HG03103 (cell line): Measurements from ENCODE around the gene OR2A14.
"Not testable (repeated sequence)": the region's sequence is repeated elsewhere in the genome, so short reads cannot be mapped to it uniquely, and the experiment has no call there.

Experiments
- ATAC-seq: cut with Tn5 transposase; IDR thresholded peaks from one replicate; pipeline ENCODE4 v1.9.1; 2021; ENCODE audit warnings: low read depth; ENCODE audit not compliant: unreplicated experiment

OR2A14 gene

DNA sequence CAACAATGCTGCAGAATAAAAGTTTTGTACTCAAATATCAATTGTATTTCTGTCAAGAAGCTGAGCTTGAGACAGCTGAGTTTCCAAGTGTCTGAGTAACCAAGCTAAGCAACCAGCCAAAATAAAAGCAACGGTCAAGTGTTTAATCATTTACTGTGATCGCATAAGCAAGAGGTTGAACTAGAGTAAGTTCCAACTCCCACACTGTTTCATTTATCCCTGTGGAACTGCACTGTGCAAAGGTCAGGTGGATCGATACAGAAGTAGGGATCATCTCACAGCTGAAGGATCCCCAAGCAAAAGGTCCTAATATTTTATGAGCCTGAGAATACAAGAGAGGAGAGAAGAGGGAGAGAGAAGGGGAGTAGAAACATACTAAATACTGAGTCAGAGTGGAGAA lies 21.4 kb downstream of the OR2A14 start:
- ATAC-seq, result no peak

GRCh38 chr7:144148224-144148827 lies 25.4 kb downstream of the OR2A14 start:
- ATAC-seq, result no peak

GRCh38 chr7:144158861-144159260 lies 35.9 kb downstream of the OR2A14 start:
- no peak for ATAC-seq

GRCh38 chr7:144164784-144165183 lies 41.8 kb downstream of the OR2A14 start:
- ATAC-seq, result no peak

DNA sequence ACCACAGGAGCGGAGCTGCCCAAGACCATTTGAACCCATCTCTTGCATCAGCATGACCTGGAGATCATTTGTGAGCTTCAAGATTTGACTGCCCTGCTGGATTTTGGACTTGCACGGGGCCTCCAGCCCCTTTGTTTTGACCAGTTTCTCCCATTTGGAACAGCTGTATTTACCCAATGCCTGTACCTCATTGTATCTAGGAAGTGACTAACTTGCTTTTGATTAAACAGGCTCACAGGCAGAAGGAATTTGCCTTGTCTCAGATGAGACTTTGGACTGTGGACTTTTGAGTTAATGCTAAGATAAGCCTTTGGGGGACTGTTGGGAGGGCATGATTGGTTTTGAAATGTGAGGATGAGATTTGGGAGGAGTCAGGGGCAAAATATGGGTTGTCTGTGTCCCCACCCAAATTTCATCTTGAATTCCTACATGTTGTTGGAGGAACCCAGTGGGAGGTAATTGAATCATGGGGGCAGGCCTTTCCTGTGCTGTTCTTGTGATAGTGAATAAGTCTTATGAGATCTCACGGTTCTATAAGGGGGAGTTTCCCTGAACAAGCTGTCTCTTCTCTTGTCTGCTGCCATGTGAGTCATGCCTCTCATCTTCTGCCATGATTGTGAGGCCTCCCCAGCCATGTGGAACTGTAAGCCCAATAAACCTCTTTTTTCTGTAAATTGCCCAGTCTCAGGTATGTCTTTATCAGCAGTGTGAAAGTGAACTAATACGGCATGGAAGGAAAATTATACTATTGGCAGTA lies 48.8 kb downstream of the OR2A14 start:
- not testable (repeated sequence) for ATAC-seq

DNA sequence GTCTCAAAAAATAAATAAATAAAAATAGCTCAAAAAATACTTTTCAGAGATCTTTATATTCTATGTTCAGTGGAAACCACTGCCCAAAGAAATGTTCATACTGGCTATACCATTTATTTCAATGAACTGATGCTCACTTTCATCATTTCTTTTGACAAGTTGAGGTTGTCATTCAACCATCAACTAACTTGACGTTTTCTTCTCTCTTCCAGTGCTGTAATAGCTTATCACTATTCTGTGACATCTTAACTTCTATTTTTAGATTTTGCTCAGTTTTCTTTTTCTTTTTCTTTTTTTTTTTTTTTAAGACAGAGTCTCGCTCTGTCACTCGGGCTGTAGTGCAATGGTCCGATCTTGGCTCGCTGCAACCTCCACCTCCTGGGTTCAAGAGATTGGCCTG lies 51.6 kb downstream of the OR2A14 start:
- no peak for ATAC-seq

GRCh38 chr7:144178380-144179164 lies 55.6 kb downstream of the OR2A14 start:
- ATAC-seq, result peak; percentile 91

DNA sequence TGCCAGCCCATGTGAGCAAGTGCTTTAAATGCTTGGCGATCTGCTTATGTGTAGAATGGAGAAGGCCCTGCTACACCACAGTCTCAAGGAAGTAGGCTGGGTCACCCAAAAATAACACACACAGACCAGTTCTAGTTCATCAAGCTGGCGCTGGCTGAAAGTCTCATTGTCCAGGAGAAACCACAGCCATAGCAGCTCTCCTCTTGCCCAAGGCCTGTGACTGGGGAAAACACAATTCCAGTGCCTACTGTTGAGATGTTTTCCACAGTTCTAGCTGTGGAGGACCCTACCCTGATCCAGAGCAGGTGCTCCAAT lies 56.1 kb downstream of the OR2A14 start:
- not testable (repeated sequence) for ATAC-seq
